ENCODE results near the gene BTBD17.

DNA sequence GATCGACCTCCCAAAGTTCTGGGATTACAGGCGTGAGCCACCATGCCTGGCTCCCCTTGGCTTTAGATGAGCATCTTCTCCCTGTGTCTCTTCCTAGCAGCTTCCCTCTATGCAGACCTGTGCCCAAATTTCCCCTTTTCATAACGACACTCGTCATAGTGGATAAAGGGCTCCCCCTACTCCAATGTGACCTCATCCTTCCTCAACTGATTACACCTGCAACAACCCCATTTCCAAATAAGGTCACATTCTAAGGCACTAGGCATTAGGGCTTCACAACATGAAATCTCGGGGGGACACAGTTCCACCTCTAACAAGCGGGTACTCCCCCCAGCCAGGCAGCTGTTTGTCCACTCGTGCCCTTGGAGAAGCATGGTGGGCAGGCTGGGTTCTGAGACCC is 25.4 kb downstream of the BTBD17 start:
- TF ChIP-seq, protein P1, sequence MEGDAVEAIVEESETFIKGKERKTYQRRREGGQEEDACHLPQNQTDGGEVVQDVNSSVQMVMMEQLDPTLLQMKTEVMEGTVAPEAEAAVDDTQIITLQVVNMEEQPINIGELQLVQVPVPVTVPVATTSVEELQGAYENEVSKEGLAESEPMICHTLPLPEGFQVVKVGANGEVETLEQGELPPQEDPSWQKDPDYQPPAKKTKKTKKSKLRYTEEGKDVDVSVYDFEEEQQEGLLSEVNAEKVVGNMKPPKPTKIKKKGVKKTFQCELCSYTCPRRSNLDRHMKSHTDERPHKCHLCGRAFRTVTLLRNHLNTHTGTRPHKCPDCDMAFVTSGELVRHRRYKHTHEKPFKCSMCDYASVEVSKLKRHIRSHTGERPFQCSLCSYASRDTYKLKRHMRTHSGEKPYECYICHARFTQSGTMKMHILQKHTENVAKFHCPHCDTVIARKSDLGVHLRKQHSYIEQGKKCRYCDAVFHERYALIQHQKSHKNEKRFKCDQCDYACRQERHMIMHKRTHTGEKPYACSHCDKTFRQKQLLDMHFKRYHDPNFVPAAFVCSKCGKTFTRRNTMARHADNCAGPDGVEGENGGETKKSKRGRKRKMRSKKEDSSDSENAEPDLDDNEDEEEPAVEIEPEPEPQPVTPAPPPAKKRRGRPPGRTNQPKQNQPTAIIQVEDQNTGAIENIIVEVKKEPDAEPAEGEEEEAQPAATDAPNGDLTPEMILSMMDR (IDR thresholded peaks at IDR 0.05) = no peak
- TF ChIP-seq POLR2A (IDR thresholded peaks at IDR 0.05) = no peak

All from body of pancreas (tissue), 4 donors.